ENCODE measurements around the gene GRM5. TPM values are rescaled to one million over a fixed set of nuclear protein-coding genes. Genes with fewer than 3 reads are reported as not detected.
"Not testable (repeated sequence)": the region's sequence is repeated elsewhere in the genome, so short reads cannot be mapped to it uniquely, and the experiment has no call there.

GRM5 gene
- total RNA-seq (2014; rRNA removed; shearing (Covaris generic)) (not detected in 2 replicates), polyA plus RNA-seq (2016; fragmentation: Nextera tagmentation; extraction: Ambion mirVana) (not detected in 2 replicates)

DNA sequence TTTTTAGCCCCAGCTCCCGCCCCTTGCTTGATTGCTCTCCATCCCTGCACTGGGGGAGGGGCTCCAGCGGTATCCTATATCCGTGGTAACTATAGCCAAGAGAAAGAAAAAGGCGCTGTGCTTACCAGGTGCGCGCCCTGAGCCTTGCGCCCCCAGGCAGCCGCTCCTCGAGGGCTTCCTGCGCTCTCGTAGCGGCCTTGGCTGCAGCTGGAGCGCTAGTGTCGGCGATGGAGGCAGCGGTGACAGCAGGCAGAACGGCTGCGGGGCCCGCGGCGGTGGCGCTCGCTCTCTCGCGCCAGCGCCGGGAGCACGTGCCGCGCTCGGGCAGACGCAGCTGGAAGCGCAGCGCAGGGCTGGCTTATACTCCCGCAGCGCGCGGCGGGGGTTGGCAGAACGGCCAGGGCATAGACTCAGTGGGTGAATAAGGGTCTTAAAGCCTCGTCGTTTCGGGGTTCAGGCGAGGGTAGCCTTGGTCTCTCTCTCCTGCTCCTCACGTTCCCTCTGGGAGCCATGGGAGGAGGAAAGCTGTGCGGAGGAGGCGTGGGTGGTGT, at the start of gene GRM5:
GRM5 (minus strand) TSS at position 332 of the 551 bp plus-strand sequence. CDS start 18,110 bp downstream, outside the sequence.
- H3K4me1 ChIP-seq (ENCODE audit: insufficient read depth); in situ Hi-C loops (cut with MboI); H3K9me2 ChIP-seq (ENCODE audit: insufficient read depth); H4K20me1 ChIP-seq (ENCODE audit: insufficient read depth); H3K4me3 ChIP-seq; H3K27ac ChIP-seq; H3K9me3 ChIP-seq (ENCODE audit: low read depth); H3F3A ChIP-seq (ENCODE audit: insufficient read depth); H3K9ac ChIP-seq; H3K79me2 ChIP-seq (ENCODE audit: insufficient read depth); H2AFZ ChIP-seq; H3K4me2 ChIP-seq (ENCODE audit: unreplicated experiment); H3K36me3 ChIP-seq (ENCODE audit: low read depth): not testable (repeated sequence)
- peak; percentile 7 for DNase-seq
- 6 to 7% methylated on average over 41 to 46 of the region's 47 CpGs for WGBS, 2 experiments (ENCODE audit: low coverage in 1 of 2, low lambda C conversion rate in 2 of 2, missing lambda C conversion rate in 2 of 2)
- H3K27me3 ChIP-seq (replicated peaks; ENCODE audit: insufficient read depth), result peaks cover 28% of the 10 kb centered on the region

DNA sequence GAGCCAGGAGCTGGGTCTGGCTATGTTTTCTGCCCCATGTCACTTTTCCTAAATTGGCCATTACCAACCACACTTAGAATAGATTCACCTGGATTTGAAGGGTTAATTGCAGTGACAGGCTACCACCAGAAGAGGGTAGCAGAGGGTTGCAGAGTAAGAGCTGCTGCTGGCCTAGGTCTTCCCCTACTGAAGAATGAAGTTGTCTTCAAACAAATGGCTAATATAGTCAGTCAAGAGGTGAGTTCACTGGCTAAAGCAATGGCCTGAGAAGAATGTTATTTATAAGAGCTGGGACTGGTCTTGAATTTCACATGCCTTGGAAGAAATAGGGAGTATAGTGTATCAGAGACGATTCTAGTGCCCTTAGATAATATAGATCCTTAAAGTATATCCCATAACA, 32.2 kb upstream of the GRM5 start:
- H3K9ac ChIP-seq; H3F3A ChIP-seq (ENCODE audit: insufficient read depth); H3K4me1 ChIP-seq (ENCODE audit: insufficient read depth); H4K20me1 ChIP-seq (ENCODE audit: insufficient read depth); H3K4me3 ChIP-seq; H3K9me3 ChIP-seq (ENCODE audit: low read depth); in situ Hi-C loops (cut with MboI); H3K9me2 ChIP-seq (ENCODE audit: insufficient read depth); H2AFZ ChIP-seq; H3K27me3 ChIP-seq (replicated peaks; ENCODE audit: insufficient read depth); H3K27ac ChIP-seq; H3K79me2 ChIP-seq (ENCODE audit: insufficient read depth); H3K36me3 ChIP-seq (ENCODE audit: low read depth); H3K4me2 ChIP-seq (ENCODE audit: unreplicated experiment): not testable (repeated sequence)
- WGBS, 2 experiments (ENCODE audit: low coverage in 1 of 2, low lambda C conversion rate in 2 of 2, missing lambda C conversion rate in 2 of 2), result 83 to 89% methylated on average over 1 of the region's 1 CpG
- peak; percentile 39 for DNase-seq

DNA sequence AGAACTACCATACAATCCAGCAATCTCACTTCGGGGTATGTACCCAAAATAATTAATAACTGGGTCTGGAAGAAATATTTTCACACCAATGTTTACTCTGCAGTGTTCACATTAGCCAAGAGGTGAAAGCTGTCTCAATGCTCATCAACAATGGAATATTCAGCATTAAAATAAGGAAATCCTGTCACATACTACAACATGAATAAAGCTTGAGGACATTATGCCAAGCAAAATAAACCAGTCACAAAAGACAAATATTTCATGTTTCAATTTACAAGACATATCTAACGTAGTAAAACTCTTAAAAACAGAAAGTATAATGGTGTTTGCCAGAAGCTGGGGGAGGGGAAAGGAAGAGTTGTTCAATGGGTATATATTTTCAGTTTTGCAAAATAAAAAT, 28.0 kb upstream of the GRM5 start:
- DNase-seq; in situ Hi-C loops (cut with MboI): not testable (repeated sequence)
- 22 to 23% methylated on average over 2 of the region's 2 CpGs for WGBS, 2 experiments (ENCODE audit: low coverage in 1 of 2, low lambda C conversion rate in 2 of 2, missing lambda C conversion rate in 2 of 2)

DNA sequence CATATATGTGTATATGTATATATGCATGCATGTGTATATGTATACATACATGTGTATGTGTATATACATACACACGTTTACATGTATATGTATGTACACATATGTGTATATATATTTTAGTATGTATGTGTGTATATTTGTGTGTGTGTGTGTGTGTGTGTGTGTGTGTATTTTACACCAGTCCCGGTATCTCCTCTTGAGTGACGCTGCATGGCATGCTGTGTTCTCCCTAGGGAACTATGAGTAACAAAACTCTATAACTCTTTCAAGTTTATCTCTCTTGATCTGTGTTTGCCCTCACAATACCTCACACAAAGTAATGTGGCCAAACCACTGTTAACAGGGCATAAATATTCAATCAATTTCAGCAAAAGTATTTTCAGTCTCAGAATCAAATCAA, 19.2 kb upstream of the GRM5 start:
- H3K4me3 ChIP-seq; H3K36me3 ChIP-seq (ENCODE audit: low read depth); H3K79me2 ChIP-seq (ENCODE audit: insufficient read depth); H3K9me2 ChIP-seq (ENCODE audit: insufficient read depth); H3K4me1 ChIP-seq (ENCODE audit: insufficient read depth); H3K27ac ChIP-seq; H2AFZ ChIP-seq; H3F3A ChIP-seq (ENCODE audit: insufficient read depth); H3K4me2 ChIP-seq (ENCODE audit: unreplicated experiment); in situ Hi-C loops (cut with MboI); H3K9me3 ChIP-seq (ENCODE audit: low read depth); H3K9ac ChIP-seq; H4K20me1 ChIP-seq (ENCODE audit: insufficient read depth); H3K27me3 ChIP-seq (replicated peaks; ENCODE audit: insufficient read depth): not testable (repeated sequence)
- 42 to 52% methylated on average over 3 of the region's 3 CpGs for WGBS, 2 experiments (ENCODE audit: low coverage in 1 of 2, low lambda C conversion rate in 2 of 2, missing lambda C conversion rate in 2 of 2)
- peak; percentile 7 for DNase-seq

More for the DNA sequence above, 28.0 kb upstream of the GRM5 start:
- not testable (repeated sequence) for H4K20me1 ChIP-seq (ENCODE audit: insufficient read depth); H3K27ac ChIP-seq; H3K79me2 ChIP-seq (ENCODE audit: insufficient read depth); H2AFZ ChIP-seq; H3K27me3 ChIP-seq (replicated peaks; ENCODE audit: insufficient read depth); H3K4me3 ChIP-seq; H3K36me3 ChIP-seq (ENCODE audit: low read depth); H3K9me2 ChIP-seq (ENCODE audit: insufficient read depth); H3K4me2 ChIP-seq (ENCODE audit: unreplicated experiment); H3K9me3 ChIP-seq (ENCODE audit: low read depth); H3F3A ChIP-seq (ENCODE audit: insufficient read depth); H3K9ac ChIP-seq; H3K4me1 ChIP-seq (ENCODE audit: insufficient read depth)

DNA sequence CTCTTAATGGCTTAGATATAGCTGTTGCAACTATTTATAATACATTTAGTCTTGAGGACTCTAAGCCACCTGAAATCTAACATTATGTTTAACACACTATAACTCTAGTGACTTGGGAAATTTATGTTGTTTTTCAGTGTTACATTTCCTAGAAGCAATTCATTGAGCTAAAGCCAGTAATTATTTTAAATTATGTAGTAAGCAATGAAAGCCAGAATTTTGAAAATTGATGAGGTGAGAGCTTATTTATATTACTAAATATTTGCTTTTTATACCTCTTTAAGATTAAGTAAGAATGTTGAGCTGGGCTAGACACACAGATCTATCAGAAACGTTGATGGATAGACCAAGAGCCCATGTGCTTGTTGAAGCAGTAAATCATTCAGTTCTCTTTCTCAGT, 5.1 kb upstream of the GRM5 start:
- DNase-seq; H3K9me2 ChIP-seq (ENCODE audit: insufficient read depth); H3K27ac ChIP-seq; H3K9me3 ChIP-seq (ENCODE audit: low read depth); H4K20me1 ChIP-seq (ENCODE audit: insufficient read depth); H3K4me2 ChIP-seq (ENCODE audit: unreplicated experiment); H3K9ac ChIP-seq; H3K36me3 ChIP-seq (ENCODE audit: low read depth); H3F3A ChIP-seq (ENCODE audit: insufficient read depth); H3K4me3 ChIP-seq; H3K79me2 ChIP-seq (ENCODE audit: insufficient read depth); H3K4me1 ChIP-seq (ENCODE audit: insufficient read depth); H2AFZ ChIP-seq; in situ Hi-C loops (cut with MboI): not testable (repeated sequence)
- peaks cover 16% of the 10 kb centered on the region; the same call in 1 of the 2 replicates for H3K27me3 ChIP-seq (replicated peaks; ENCODE audit: insufficient read depth)
- WGBS, 2 experiments (ENCODE audit: low coverage in 1 of 2, low lambda C conversion rate in 2 of 2, missing lambda C conversion rate in 2 of 2), result 0 to 6% methylated on average over 1 of the region's 1 CpG

Measured in GM23248 (cell line).